Measurements from ENCODE around the gene LAYN. TPM values are rescaled to one million over a fixed set of nuclear protein-coding genes. Genes with fewer than 3 reads are reported as not detected.
A peak's percentile ranks its signal among the peaks of the same experiment; 100 is the strongest.

LAYN gene
- total RNA-seq, 1 donor from 2014 or later: 0.98 TPM

- Mint-ChIP-seq H3K9me3 (ENCODE audit: unreplicated experiment) (peaks cover 5% of the 10 kb centered on the region), H3K4me1 (ENCODE audit: low read depth, unreplicated experiment) (peaks cover 2% of the 10 kb centered on the region), H3K27ac (ENCODE audit: unreplicated experiment) (no peak overlapping the region), H3K27me3 (ENCODE audit: unreplicated experiment) (peaks cover 1% of the 10 kb centered on the region), H3K36me3 (ENCODE audit: unreplicated experiment) (no peaks in the 10 kb centered on the region), H3K4me3 (ENCODE audit: unreplicated experiment) (no peak overlapping the region)
- TF ChIP-seq, protein P1, sequence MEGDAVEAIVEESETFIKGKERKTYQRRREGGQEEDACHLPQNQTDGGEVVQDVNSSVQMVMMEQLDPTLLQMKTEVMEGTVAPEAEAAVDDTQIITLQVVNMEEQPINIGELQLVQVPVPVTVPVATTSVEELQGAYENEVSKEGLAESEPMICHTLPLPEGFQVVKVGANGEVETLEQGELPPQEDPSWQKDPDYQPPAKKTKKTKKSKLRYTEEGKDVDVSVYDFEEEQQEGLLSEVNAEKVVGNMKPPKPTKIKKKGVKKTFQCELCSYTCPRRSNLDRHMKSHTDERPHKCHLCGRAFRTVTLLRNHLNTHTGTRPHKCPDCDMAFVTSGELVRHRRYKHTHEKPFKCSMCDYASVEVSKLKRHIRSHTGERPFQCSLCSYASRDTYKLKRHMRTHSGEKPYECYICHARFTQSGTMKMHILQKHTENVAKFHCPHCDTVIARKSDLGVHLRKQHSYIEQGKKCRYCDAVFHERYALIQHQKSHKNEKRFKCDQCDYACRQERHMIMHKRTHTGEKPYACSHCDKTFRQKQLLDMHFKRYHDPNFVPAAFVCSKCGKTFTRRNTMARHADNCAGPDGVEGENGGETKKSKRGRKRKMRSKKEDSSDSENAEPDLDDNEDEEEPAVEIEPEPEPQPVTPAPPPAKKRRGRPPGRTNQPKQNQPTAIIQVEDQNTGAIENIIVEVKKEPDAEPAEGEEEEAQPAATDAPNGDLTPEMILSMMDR (IDR thresholded peaks at IDR 0.05; ENCODE audit: partially characterized antibody, unreplicated experiment): no peak
- DNase-seq: no peak
Observed at GRCh38 chr11:111562692-111563389, 22.3 kb downstream of the LAYN start.

DNA sequence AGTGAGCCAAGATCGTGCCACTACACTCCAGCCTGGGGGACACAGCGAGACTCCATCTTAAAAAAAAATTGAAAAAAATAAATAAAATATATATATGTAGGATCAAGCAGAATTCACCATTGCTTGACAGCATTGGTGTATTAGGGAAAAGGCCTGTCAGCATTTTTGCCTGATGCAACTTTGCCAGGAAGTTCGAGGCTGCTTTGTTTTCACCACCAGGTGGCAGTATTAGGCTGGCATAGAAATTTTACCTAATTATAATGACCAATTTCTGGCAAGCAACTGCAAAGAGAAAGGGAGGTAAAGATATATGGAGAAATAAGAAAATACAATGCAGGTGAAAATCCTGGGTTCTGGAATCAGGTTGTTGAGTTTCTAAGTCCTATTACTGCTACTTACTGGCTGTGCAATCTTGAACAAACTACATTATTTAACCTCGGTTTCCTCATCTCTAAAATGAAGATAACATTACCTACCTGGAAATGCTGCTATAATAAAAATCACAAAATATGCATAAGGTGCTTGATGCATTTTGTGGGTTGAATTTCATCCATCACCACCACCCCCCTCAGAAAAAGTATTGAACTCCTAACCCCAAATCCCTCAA is 24.7 kb downstream of the LAYN start:
- Mint-ChIP-seq H3K36me3 (ENCODE audit: unreplicated experiment) (no peaks in the 10 kb centered on the region), H3K4me1 (ENCODE audit: low read depth, unreplicated experiment) (peaks cover 4% of the 10 kb centered on the region), H3K4me3 (ENCODE audit: unreplicated experiment) (no peak overlapping the region), H3K9me3 (ENCODE audit: unreplicated experiment) (peaks cover 5% of the 10 kb centered on the region), H3K27ac (ENCODE audit: unreplicated experiment) (no peak overlapping the region), H3K27me3 (ENCODE audit: unreplicated experiment) (peaks cover 1% of the 10 kb centered on the region)
- TF ChIP-seq, protein P1 (IDR thresholded peaks at IDR 0.05; ENCODE audit: partially characterized antibody, unreplicated experiment): peak; percentile 91
- DNase-seq: peak; percentile 61

DNA sequence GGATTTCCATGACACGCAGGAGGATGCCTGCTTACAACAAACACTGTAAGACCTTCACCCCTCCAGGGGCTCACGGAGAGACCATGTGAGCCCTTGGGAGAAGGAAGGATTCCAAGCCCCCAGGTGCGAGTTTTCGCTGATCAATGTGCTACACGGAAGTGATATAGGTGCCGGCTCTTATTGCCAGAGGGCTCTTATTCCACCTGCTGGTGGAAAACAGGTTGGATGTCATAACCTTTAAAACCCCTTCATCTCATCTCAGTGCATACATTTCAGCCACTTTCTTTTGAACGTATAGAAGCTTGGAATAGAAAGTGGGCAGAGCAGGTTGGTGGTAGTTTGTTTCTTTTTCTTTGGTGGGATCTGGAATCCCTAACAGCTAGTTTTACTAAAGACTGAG is 25.8 kb downstream of the LAYN start:
- Mint-ChIP-seq H3K4me1 (ENCODE audit: low read depth, unreplicated experiment) (peaks cover 9% of the 10 kb centered on the region), H3K9me3 (ENCODE audit: unreplicated experiment) (peaks cover 5% of the 10 kb centered on the region), H3K27ac (ENCODE audit: unreplicated experiment) (no peak overlapping the region), H3K36me3 (ENCODE audit: unreplicated experiment) (no peaks in the 10 kb centered on the region), H3K27me3 (ENCODE audit: unreplicated experiment) (peaks cover 1% of the 10 kb centered on the region), H3K4me3 (ENCODE audit: unreplicated experiment) (no peak overlapping the region)
- TF ChIP-seq, protein P1 (IDR thresholded peaks at IDR 0.05; ENCODE audit: partially characterized antibody, unreplicated experiment): no peak
- DNase-seq: no peak

DNA sequence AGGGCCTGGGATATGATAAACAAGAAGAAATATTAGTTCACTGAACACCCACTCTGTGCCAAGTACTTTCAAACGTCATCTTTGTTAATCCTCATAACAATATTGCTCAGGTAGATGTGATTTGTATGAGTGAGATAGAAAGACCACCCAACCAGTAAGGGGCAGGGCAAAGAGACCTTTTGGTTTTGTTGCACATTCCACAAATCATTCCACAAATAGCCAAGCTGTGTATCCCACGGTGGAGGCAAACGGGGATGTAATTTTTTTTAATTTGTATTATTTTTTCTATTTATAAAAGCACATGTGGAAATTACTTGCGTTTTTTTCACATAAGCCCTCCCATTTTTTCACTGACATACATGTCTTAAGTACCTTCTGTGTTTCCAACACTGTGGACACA is 29.0 kb downstream of the LAYN start:
- Mint-ChIP-seq H3K4me1 (ENCODE audit: low read depth, unreplicated experiment) (peaks cover 9% of the 10 kb centered on the region), H3K27me3 (ENCODE audit: unreplicated experiment) (peaks cover 1% of the 10 kb centered on the region), H3K4me3 (ENCODE audit: unreplicated experiment) (no peak overlapping the region), H3K36me3 (ENCODE audit: unreplicated experiment) (no peaks in the 10 kb centered on the region), H3K27ac (ENCODE audit: unreplicated experiment) (no peak overlapping the region), H3K9me3 (ENCODE audit: unreplicated experiment) (peaks cover 2% of the 10 kb centered on the region)
- TF ChIP-seq, protein P1 (IDR thresholded peaks at IDR 0.05; ENCODE audit: partially characterized antibody, unreplicated experiment): no peak
- no peak for DNase-seq

DNA sequence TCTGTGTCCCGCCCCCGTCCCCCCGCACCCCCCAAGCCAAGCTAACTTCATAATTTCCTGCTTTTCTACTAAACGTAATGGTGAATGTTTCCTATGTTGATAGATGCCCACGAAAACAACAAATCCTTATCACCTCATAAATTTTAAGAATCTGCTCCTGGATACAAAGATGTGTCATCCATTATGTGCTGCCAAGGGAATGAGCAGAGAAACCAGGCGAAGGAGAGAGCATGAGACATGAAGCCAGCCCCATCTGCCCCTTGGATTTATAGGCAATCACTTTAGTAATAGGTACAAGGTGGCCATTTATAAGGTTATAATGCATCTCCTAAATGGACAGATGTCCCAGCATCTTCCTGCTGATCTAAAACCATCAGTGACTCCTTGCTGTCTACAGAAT is 30.3 kb downstream of the LAYN start:
- Mint-ChIP-seq H3K36me3 (ENCODE audit: unreplicated experiment) (no peaks in the 10 kb centered on the region), H3K27me3 (ENCODE audit: unreplicated experiment) (peaks cover 1% of the 10 kb centered on the region), H3K27ac (ENCODE audit: unreplicated experiment) (no peak overlapping the region), H3K9me3 (ENCODE audit: unreplicated experiment) (no peaks in the 10 kb centered on the region), H3K4me3 (ENCODE audit: unreplicated experiment) (no peak overlapping the region), H3K4me1 (ENCODE audit: low read depth, unreplicated experiment) (peaks cover 9% of the 10 kb centered on the region)
- DNase-seq: no peak
- TF ChIP-seq, protein P1 (IDR thresholded peaks at IDR 0.05; ENCODE audit: partially characterized antibody, unreplicated experiment): no peak

Data from glutamatergic neuron (in vitro differentiated cells).